Gastroesophageal sphincter (tissue), 4 donors: ENCODE results near the gene GYS1. TPM values are rescaled to one million over a fixed set of nuclear protein-coding genes. Genes with fewer than 3 reads are reported as not detected.
"Not testable (repeated sequence)": the region's sequence is repeated elsewhere in the genome, so short reads cannot be mapped to it uniquely, and the experiment has no call there.

ENCODE experiments used
- ATAC-seq: fragments of 150-250 bp; one replicate; pipeline ENCODE4 v1.9.1; 2016; ENCODE audit warnings: mild to moderate bottlenecking, moderate library complexity
- H3K27ac ChIP-seq, 4 donors: fragments of 200-600 bp; sonication (generic) in 3 of 4; 1 replicate in 3 of 4; 2 replicates in 1 of 4; pipeline ENCODE4 v1.5.1; 2016 to 2019
- H3K27me3 ChIP-seq: fragments of 200-600 bp; sonication (generic); one replicate; pipeline ENCODE4 v1.5.1; 2019
- H3K36me3 ChIP-seq, 2 donors: fragments of 200-600 bp; sonication (generic); one replicate each; pipeline ENCODE4 v1.5.1; 2019; ENCODE audit warnings: control low read depth in 1 of 2
- H3K4me1 ChIP-seq, 3 donors: fragments of 200-600 bp; sonication (generic); 1 replicate in 2 of 3; 2 replicates in 1 of 3; pipeline ENCODE4 v1.5.1; 2016 to 2019; ENCODE audit warnings: control low read depth in 2 of 3
- H3K4me3 ChIP-seq, 2 donors: fragments of 200-600 bp; sonication (generic); one replicate each; pipeline ENCODE4 v1.5.1; 2019; ENCODE audit warnings: mild to moderate bottlenecking in 1 of 2, moderate library complexity in 1 of 2
- H3K9me3 ChIP-seq, 3 donors: fragments of 200-600 bp; sonication (generic); one replicate each; pipeline ENCODE4 v1.5.1; 2017 to 2019; ENCODE audit warnings: control low read depth in 2 of 3
- CTCF ChIP-seq, 4 experiments: fragments of 200-600 bp in 2 of 4; fragments of 450-650 bp in 2 of 4; sonication (generic) in 1 of 4; IDR thresholded peaks; one replicate each; pipeline ENCODE4 v1.5.1; 2017 to 2019; ENCODE audit warnings: antibody characterized with exemption in 4 of 4, mild to moderate bottlenecking in 2 of 4, moderate library complexity in 2 of 4
- EP300 ChIP-seq: sonication (generic); formaldehyde crosslinking; IDR thresholded peaks from one replicate; pipeline ENCODE4 v1.6.1; 2017; ENCODE audit warnings: antibody characterized with exemption, mild to moderate bottlenecking
- POLR2A ChIP-seq, 2 donors: fragments of 450-650 bp; IDR thresholded peaks; one replicate each; pipeline ENCODE4 v1.6.1; 2017; ENCODE audit warnings: antibody characterized with exemption in 2 of 2, mild to moderate bottlenecking in 2 of 2, moderate library complexity in 1 of 2
- POLR2AphosphoS5 ChIP-seq: sonication (generic); formaldehyde crosslinking; IDR thresholded peaks from one replicate; pipeline ENCODE4 v1.6.1; 2017; ENCODE audit warnings: antibody characterized with exemption
- WGBS, 2 donors: methylation state at CpG; one replicate each; pipeline ENCODE4 v1.1.5; 2018; ENCODE audit warnings: low coverage in 1 of 2; 5-methylcytosine and 5-hydroxymethylcytosine counted together
- small RNA-seq, 4 donors: library from RNA; depleted of rRNA; stranded (forward); fragments of <200 nt; gene quantifications; one replicate each; pipeline ENCODE3, GENCODE V24; 2016
- total RNA-seq, 4 donors: library from RNA; depleted of rRNA; stranded (reverse); fragments of >200 nt; gene quantifications; one replicate each; pipeline ENCODE4 v1.1.0, GENCODE V29; 2016

The GYS1 gene
- total RNA-seq, 4 donors from 2014 or later = 22.1 to 44.4 (median 38.5) TPM

- 60 to 85% methylated on average over 1 to 7 of the region's 12 CpGs for WGBS, 2 donors
- no peak overlapping the region for H3K27ac ChIP-seq
- peaks cover 0 to 70% of the 10 kb centered on the region in 2 donors for H3K36me3 ChIP-seq
- no peak for ATAC-seq
- H3K27me3 ChIP-seq = no peaks in the 10 kb centered on the region
- H3K4me1 ChIP-seq = peaks cover 0 to 6% (median 0%) of the 10 kb centered on the region in 3 donors
- TF ChIP-seq POLR2AphosphoS5 (no peak), POLR2A (IDR thresholded peaks at IDR 0.05) (no peak), EP300 (no peak), CTCF (IDR thresholded peaks at IDR 0.05) (no peak)
- no peak overlapping the region for H3K4me3 ChIP-seq
- no peaks in the 10 kb centered on the region for H3K9me3 ChIP-seq
These were observed 71.2 kb downstream of the GYS1 start for GRCh38 chr19:48921721-48922500.

- Histone ChIP-seq H3K36me3 (peaks cover 0 to 79% of the 10 kb centered on the region in 2 donors), H3K27ac (no peak overlapping the region), H3K9me3 (no peaks in the 10 kb centered on the region), H3K4me1 (no peaks in the 10 kb centered on the region), H3K27me3 (no peaks in the 10 kb centered on the region), H3K4me3 (no peak overlapping the region)
- WGBS, 2 donors = 50 to 61% methylated on average over 2 to 3 of the region's 10 CpGs
- TF ChIP-seq CTCF (IDR thresholded peaks at IDR 0.05) = no peak
- TF ChIP-seq POLR2AphosphoS5 = no peak
- no peak for TF ChIP-seq EP300
- no peak for TF ChIP-seq POLR2A (IDR thresholded peaks at IDR 0.05)
- ATAC-seq = no peak
These were observed 72.2 kb downstream of the GYS1 start for GRCh38 chr19:48920949-48921348.

- H3K27ac ChIP-seq, ATAC-seq, H3K4me1 ChIP-seq, H3K9me3 ChIP-seq, H3K4me3 ChIP-seq, H3K27me3 ChIP-seq: not testable (repeated sequence)
- peaks cover 0 to 96% of the 10 kb centered on the region in 2 donors for H3K36me3 ChIP-seq
- 91 to 92% methylated on average over 4 to 8 of the region's 8 CpGs for WGBS, 2 donors
These were observed 73.8 kb downstream of the GYS1 start for GRCh38 chr19:48919271-48919670.

GRCh38 chr19:48918801-48919247 lies 74.3 kb downstream of the GYS1 start:
- no peak for TF ChIP-seq CTCF (IDR thresholded peaks at IDR 0.05)
- no peak for TF ChIP-seq EP300
- TF ChIP-seq POLR2AphosphoS5 = no peak
- no peak for TF ChIP-seq POLR2A (IDR thresholded peaks at IDR 0.05)
- no peak overlapping the region for H3K4me3 ChIP-seq
- no peaks in the 10 kb centered on the region for H3K4me1 ChIP-seq
- ATAC-seq = peak; percentile 12
- H3K27me3 ChIP-seq = no peaks in the 10 kb centered on the region
- H3K27ac ChIP-seq = no peak overlapping the region
- H3K36me3 ChIP-seq = peaks cover 0 to 100% of the 10 kb centered on the region in 2 donors
- WGBS, 2 donors = 90% methylated on average over 5 of the region's 18 CpGs; no CpG with 5 or more reads in 1 of the 2 donors
- no peaks in the 10 kb centered on the region for H3K9me3 ChIP-seq

Small RNA genes lying within 50 kb of the gene (small RNA-seq; reads per million reads assigned to genes)
- 0 reads per million in 4 donors for gene AC026803.1
- 0 reads per million in 4 donors for gene MIR6798

Other genes starting within 250 kb of the GYS1 start
- under 1 TPM in 1 of 4 donors, not detected in 3; 0.27 TPM for gene IZUMO1, start 246.4 kb downstream of the GYS1 start, total RNA-seq
- gene FUT1, start 240.7 kb downstream of the GYS1 start, total RNA-seq = 1 to 10 TPM in 3 of 4 donors, under 1 TPM in 1; 0.54 to 3.5 (median 2.6) TPM
- gene FGF21, start 237.8 kb downstream of the GYS1 start, total RNA-seq = not detected
- gene BCAT2, start 182.3 kb downstream of the GYS1 start, total RNA-seq = 10 to 100 TPM; 46.6 to 77.8 (median 57.8) TPM
- 10 to 100 TPM in 2 of 4 donors, 1 to 10 TPM in 2; 5.3 to 12.5 (median 8.2) TPM for gene HSD17B14, start 156.8 kb downstream of the GYS1 start, total RNA-seq
- gene PLEKHA4, start 124.7 kb downstream of the GYS1 start, total RNA-seq = 10 to 100 TPM; 11.4 to 29.2 (median 18.1) TPM
- 10 to 100 TPM; 53.9 to 70.0 (median 60.9) TPM for gene PPP1R15A, start 120.9 kb downstream of the GYS1 start, total RNA-seq
- 1 to 10 TPM in 1 of 4 donors, not detected in 3; 2.0 TPM for gene TULP2, start 94.6 kb downstream of the GYS1 start, total RNA-seq
- 100 to 1,000 TPM; 188 to 326 (median 279) TPM for gene NUCB1, start 93.0 kb downstream of the GYS1 start, total RNA-seq
- under 1 TPM in 1 of 4 donors, not detected in 3; 0.81 TPM for gene DHDH, start 59.6 kb downstream of the GYS1 start, total RNA-seq
- gene BAX, start 38.4 kb downstream of the GYS1 start, total RNA-seq = 10 to 100 TPM; 31.5 to 40.8 (median 34.8) TPM
- gene FTL, start 28.0 kb downstream of the GYS1 start, total RNA-seq = 1,000 to 10,000 TPM; 2,478 to 4,094 (median 2,824) TPM
- 10 to 100 TPM; 69.4 to 96.5 (median 84.2) TPM for gene RUVBL2, start 578 bp upstream of the GYS1 start, total RNA-seq
- gene LHB, start 23.8 kb upstream of the GYS1 start, total RNA-seq = not detected
- gene CGB3, start 31.0 kb upstream of the GYS1 start, total RNA-seq = not detected
- not detected for gene CGB2, start 38.6 kb upstream of the GYS1 start, total RNA-seq
- not detected for gene CGB1, start 43.6 kb upstream of the GYS1 start, total RNA-seq
- not detected for gene CGB5, start 50.5 kb upstream of the GYS1 start, total RNA-seq
- not detected for gene CGB8, start 55.8 kb upstream of the GYS1 start, total RNA-seq
- not detected for gene CGB7, start 64.4 kb upstream of the GYS1 start, total RNA-seq
- gene NTF4, start 71.5 kb upstream of the GYS1 start, total RNA-seq = under 1 TPM in 1 of 4 donors, not detected in 3; 0.37 TPM
- not detected for gene KCNA7, start 79.4 kb upstream of the GYS1 start, total RNA-seq
- gene SNRNP70, start 92.1 kb upstream of the GYS1 start, total RNA-seq = 100 to 1,000 TPM in 3 of 4 donors, 10 to 100 TPM in 1; 77.4 to 323 (median 192) TPM
- gene LIN7B, start 121.1 kb upstream of the GYS1 start, total RNA-seq = 10 to 100 TPM in 3 of 4 donors, 1 to 10 TPM in 1; 6.5 to 19.8 (median 13.2) TPM
- 1 to 10 TPM in 1 of 4 donors, not detected in 3; 1.8 TPM for gene C19orf73, start 125.8 kb upstream of the GYS1 start, total RNA-seq
- 1 to 10 TPM; 3.6 to 7.6 (median 5.0) TPM for gene PPFIA3, start 126.2 kb upstream of the GYS1 start, total RNA-seq
- 1 to 10 TPM; 1.1 to 3.9 (median 1.8) TPM for gene HRC, start 162.1 kb upstream of the GYS1 start, total RNA-seq
- 10 to 100 TPM; 16.3 to 38.5 (median 17.3) TPM for gene TRPM4, start 164.5 kb upstream of the GYS1 start, total RNA-seq